Astrocyte (in vitro differentiated cells and primary cell): ENCODE measurements around the gene ZNF407.

Experiments used
- CTCF ChIP-seq: IDR thresholded peaks from 2 replicates; pipeline ENCODE4 v1.5.1; 2011; ENCODE audit warnings: low read depth, mild to moderate bottlenecking, inconsistent platforms, low read length, moderate library complexity; ENCODE audit not compliant: insufficient read depth
- EZH2 ChIP-seq: IDR thresholded peaks from 2 replicates; pipeline ENCODE4 v1.6.1; 2012; ENCODE audit warnings: mild to moderate bottlenecking, low read length, inconsistent platforms; ENCODE audit not compliant: insufficient read depth

- TF ChIP-seq CTCF (no peak), EZH2 (no peak)
Measured at GRCh38 chr18:74795751-74796150, 198.1 kb downstream of the ZNF407 start.
